ENCODE results near the gene IL4. TPM values are rescaled to one million over a fixed set of nuclear protein-coding genes. Genes with fewer than 3 reads are reported as not detected.
"Not testable (repeated sequence)": the region's sequence is repeated elsewhere in the genome, so short reads cannot be mapped to it uniquely, and the experiment has no call there.

The IL4 gene
- total RNA-seq (2022) (not detected in 2 replicates), Bru-seq, nascent RNA (not detected), BruChase-seq, experiment 1, labeled RNA remaining after a 6-hour chase (percentile 11 among the genes with signal in this experiment), BruChase-seq, experiment 2, labeled RNA remaining after a 2-hour chase (percentile 10 among the genes with signal in this experiment)
- long read RNA-seq: 0 reads

- Mint-ChIP-seq H3K36me3 (ENCODE audit: insufficient read depth, unreplicated experiment) (no peaks in the 10 kb centered on the region), H3K27ac (ENCODE audit: unreplicated experiment) (peak within 1 kb of the TSS; percentile 86), H3K27me3 (ENCODE audit: unreplicated experiment) (no peaks in the 10 kb centered on the region), H3K4me1 (ENCODE audit: low read depth, unreplicated experiment) (peaks cover 45% of the 10 kb centered on the region), H3K4me3 (ENCODE audit: low read depth, unreplicated experiment) (peak within 1 kb of the TSS; percentile 71), H3K9me3 (ENCODE audit: low read depth, unreplicated experiment) (no peaks in the 10 kb centered on the region)
- CTCF ChIA-PET: interaction anchor here (0.7 to 1.1 kb wide), 3 partner anchors 10 to 43 kb away, joined by 3 read pairs; no protein-coding TSS in a partner anchor
- intact Hi-C loops (cut with micrococcal nuclease; ENCODE audit: unreplicated experiment): no loop called here
- BruUV-seq (replicated peaks): no TSS peak
- TF ChIP-seq CTCF (IDR thresholded peaks at IDR 0.05; ENCODE audit: unreplicated experiment): no peak
- DNase-seq: no peak
Observed at GRCh38 chr5:132673939-132674630, at the start of gene IL4. Gene IL4, plus strand, starts transcription at chr5:132673989. Its CDS starts 62 bp downstream, at chr5:132674051.

- Mint-ChIP-seq H3K27ac (ENCODE audit: unreplicated experiment) (no peak overlapping the region), H3K9me3 (ENCODE audit: low read depth, unreplicated experiment) (no peaks in the 10 kb centered on the region), H3K36me3 (ENCODE audit: insufficient read depth, unreplicated experiment) (peaks cover 3% of the 10 kb centered on the region), H3K4me3 (ENCODE audit: low read depth, unreplicated experiment) (no peak overlapping the region), H3K27me3 (ENCODE audit: unreplicated experiment) (no peaks in the 10 kb centered on the region), H3K4me1 (ENCODE audit: low read depth, unreplicated experiment) (peaks cover 14% of the 10 kb centered on the region)
- intact Hi-C loops (cut with micrococcal nuclease; ENCODE audit: unreplicated experiment): no loop called here
- CTCF ChIA-PET: no interaction called here
- DNase-seq: no peak
- BruUV-seq (replicated peaks): no TSS peak
- no peak for TF ChIP-seq CTCF (IDR thresholded peaks at IDR 0.05; ENCODE audit: unreplicated experiment)
Observed at GRCh38 chr5:132627470-132627869, 46.3 kb upstream of the IL4 start.

GRCh38 chr5:132628814-132629213 is 45.0 kb upstream of the IL4 start:
- Mint-ChIP-seq H3K4me3 (ENCODE audit: low read depth, unreplicated experiment) (no peak overlapping the region), H3K27me3 (ENCODE audit: unreplicated experiment) (no peaks in the 10 kb centered on the region), H3K27ac (ENCODE audit: unreplicated experiment) (no peak overlapping the region), H3K4me1 (ENCODE audit: low read depth, unreplicated experiment) (peaks cover under 1% of the 10 kb centered on the region), H3K36me3 (ENCODE audit: insufficient read depth, unreplicated experiment) (peaks cover 3% of the 10 kb centered on the region), H3K9me3 (ENCODE audit: low read depth, unreplicated experiment) (no peaks in the 10 kb centered on the region)
- intact Hi-C loops (cut with micrococcal nuclease; ENCODE audit: unreplicated experiment): no loop called here
- no peak for DNase-seq
- CTCF ChIA-PET: no interaction called here
- BruUV-seq (replicated peaks): no TSS peak
- no peak for TF ChIP-seq CTCF (IDR thresholded peaks at IDR 0.05; ENCODE audit: unreplicated experiment)

GRCh38 chr5:132629230-132629944 is 44.4 kb upstream of the IL4 start:
- no peak for DNase-seq
- TF ChIP-seq CTCF (IDR thresholded peaks at IDR 0.05; ENCODE audit: unreplicated experiment): no peak
- Mint-ChIP-seq H3K4me3 (ENCODE audit: low read depth, unreplicated experiment) (no peak overlapping the region), H3K4me1 (ENCODE audit: low read depth, unreplicated experiment) (no peaks in the 10 kb centered on the region), H3K9me3 (ENCODE audit: low read depth, unreplicated experiment) (no peaks in the 10 kb centered on the region), H3K36me3 (ENCODE audit: insufficient read depth, unreplicated experiment) (peaks cover 3% of the 10 kb centered on the region), H3K27ac (ENCODE audit: unreplicated experiment) (no peak overlapping the region), H3K27me3 (ENCODE audit: unreplicated experiment) (no peaks in the 10 kb centered on the region)
- no TSS peak for BruUV-seq (replicated peaks)
- CTCF ChIA-PET: interaction anchor here (0.7 kb wide), 1 partner anchor 856 kb away, joined by 3 read pairs; no protein-coding TSS in a partner anchor
- intact Hi-C loops (cut with micrococcal nuclease; ENCODE audit: unreplicated experiment): no loop called here

GRCh38 chr5:132633587-132633986 is 40.2 kb upstream of the IL4 start:
- BruUV-seq (replicated peaks); H3K27ac Mint-ChIP-seq (ENCODE audit: unreplicated experiment); intact Hi-C loops (cut with micrococcal nuclease; ENCODE audit: unreplicated experiment); DNase-seq; H3K9me3 Mint-ChIP-seq (ENCODE audit: low read depth, unreplicated experiment); H3K4me3 Mint-ChIP-seq (ENCODE audit: low read depth, unreplicated experiment); H3K36me3 Mint-ChIP-seq (ENCODE audit: insufficient read depth, unreplicated experiment); H3K4me1 Mint-ChIP-seq (ENCODE audit: low read depth, unreplicated experiment); H3K27me3 Mint-ChIP-seq (ENCODE audit: unreplicated experiment): not testable (repeated sequence)
- CTCF ChIA-PET: interaction anchor here (0.6 to 0.7 kb wide), 2 partner anchors 168 to 297 kb away, joined by 3 to 4 read pairs; no protein-coding TSS in a partner anchor

Measured in Calu3 (cell line).